GM23248 (cell line): Measurements from ENCODE around the gene INTS6L. TPM values are rescaled to one million over a fixed set of nuclear protein-coding genes. Genes with fewer than 3 reads are reported as not detected.

Experiments used
- DNase-seq: peaks from one replicate; pipeline ENCODE4 v3.0.0-alpha.2; 2015
- H2AFZ ChIP-seq: fragments of 200-600 bp; sonication (generic); 2 replicates; pipeline ENCODE4 v1.6.1; 2016; ENCODE audit warnings: antibody characterized with exemption
- H3F3A ChIP-seq: fragments of 200-600 bp; sonication (generic); 2 replicates; pipeline ENCODE4 v1.6.1; 2016; ENCODE audit warnings: mild to moderate bottlenecking, antibody characterized with exemption, mixed run types; ENCODE audit not compliant: insufficient read depth
- H3K27ac ChIP-seq: fragments of 200-600 bp; sonication (generic); 2 replicates; pipeline ENCODE4 v1.5.1; 2016; ENCODE audit warnings: mild to moderate bottlenecking
- H3K27me3 ChIP-seq: fragments of 200-600 bp; sonication (generic); replicated peaks from 2 replicates; pipeline ENCODE4 v1.6.1; 2016; ENCODE audit warnings: mild to moderate bottlenecking; ENCODE audit not compliant: insufficient read depth
- H3K36me3 ChIP-seq: fragments of 200-600 bp; sonication (generic); 2 replicates; pipeline ENCODE4 v1.6.1; 2016; ENCODE audit warnings: low read depth, mild to moderate bottlenecking
- H3K4me1 ChIP-seq: fragments of 200-600 bp; sonication (generic); 2 replicates; pipeline ENCODE4 v1.6.1; 2016; ENCODE audit warnings: mild to moderate bottlenecking; ENCODE audit not compliant: insufficient read depth
- H3K4me2 ChIP-seq: fragments of 200-600 bp; sonication (generic); one replicate; pipeline ENCODE4 v1.6.1; 2016; ENCODE audit warnings: mild to moderate bottlenecking; ENCODE audit not compliant: unreplicated experiment
- H3K4me3 ChIP-seq: fragments of 200-600 bp; sonication (generic); 2 replicates; pipeline ENCODE4 v1.5.1; 2016; ENCODE audit warnings: mild to moderate bottlenecking
- H3K79me2 ChIP-seq: fragments of 200-600 bp; sonication (generic); 2 replicates; pipeline ENCODE4 v1.6.1; 2016; ENCODE audit warnings: mild to moderate bottlenecking; ENCODE audit not compliant: insufficient read depth
- H3K9ac ChIP-seq: fragments of 200-600 bp; sonication (generic); 2 replicates; pipeline ENCODE4 v1.6.1; 2016; ENCODE audit warnings: mild to moderate bottlenecking
- H3K9me2 ChIP-seq: fragments of 200-600 bp; sonication (generic); 2 replicates; pipeline ENCODE4 v1.6.1; 2016; ENCODE audit warnings: mixed run types, mild to moderate bottlenecking, moderate library complexity; ENCODE audit not compliant: insufficient read depth
- H3K9me3 ChIP-seq: fragments of 200-600 bp; sonication (generic); one replicate; pipeline ENCODE4 v1.6.1; 2017; ENCODE audit warnings: low read depth
- H4K20me1 ChIP-seq: fragments of 200-600 bp; sonication (generic); 2 replicates; pipeline ENCODE4 v1.6.0; 2016; ENCODE audit not compliant: insufficient read depth
- EZH2 ChIP-seq: fragments of 200-600 bp; sonication (generic); IDR thresholded peaks from 2 replicates; pipeline ENCODE4 v1.6.1; 2018; ENCODE audit warnings: antibody characterized with exemption, mild to moderate bottlenecking; ENCODE audit not compliant: insufficient read depth, poor library complexity, severe bottlenecking
- EZH2phosphoT487 ChIP-seq: fragments of 200-600 bp; sonication (generic); IDR thresholded peaks from 2 replicates; pipeline ENCODE4 v1.6.1; 2018; ENCODE audit warnings: antibody characterized with exemption, moderate library complexity, mild to moderate bottlenecking, low read depth; ENCODE audit not compliant: insufficient read depth
- WGBS, 2 experiments: methylation state at CpG; one replicate each; pipeline ENCODE4 v1.1.6; 2015 to 2017; ENCODE audit warnings: low lambda C conversion rate in 2 of 2, low coverage in 1 of 2; ENCODE audit errors: missing lambda C conversion rate in 2 of 2; 5-methylcytosine and 5-hydroxymethylcytosine counted together
- in situ Hi-C: fragments of 300-500 bp; cut with MboI; formaldehyde crosslinking; loops from 2 replicates; pipeline ENCODE4 v1.15.0; 2020
- polyA plus RNA-seq: library from polyadenylated mRNA; unstranded; fragments of >200 nt; fragmentation: Nextera tagmentation; extraction: Ambion mirVana; gene quantifications from 2 replicates; pipeline ENCODE4 v1.2.1, GENCODE V29; 2016
- total RNA-seq: library from RNA; depleted of rRNA; stranded (reverse); fragments of >200 nt; shearing (Covaris generic); gene quantifications from 2 replicates; pipeline ENCODE4 v1.2.3, GENCODE V29; 2014

Gene INTS6L
- total and polyA plus RNA-seq, 2 experiments from 2014 or later: 1.2 to 1.9 TPM

DNA sequence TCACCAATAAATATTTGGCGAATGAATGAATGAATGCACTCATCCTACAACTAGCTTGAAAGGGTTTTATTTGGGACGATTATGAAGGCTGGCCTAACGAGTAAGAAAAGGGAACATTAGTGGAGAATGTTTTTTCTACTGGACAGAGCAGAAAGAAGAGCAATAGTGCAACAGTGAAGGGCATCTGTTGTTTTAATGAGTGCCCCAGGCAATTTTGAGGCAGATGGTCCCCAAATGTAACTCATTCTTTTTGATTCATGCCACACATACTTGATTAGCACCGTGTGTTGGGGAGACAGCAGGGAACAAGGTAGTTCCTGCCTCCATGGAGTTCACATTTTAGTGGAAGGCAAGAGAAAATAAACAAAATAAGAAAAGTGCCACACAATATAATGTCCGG is 22.7 kb upstream of the INTS6L start:
- Histone ChIP-seq H3K27ac (no peak overlapping the region), H3K79me2 (no peaks in the 10 kb centered on the region), H3K36me3 (no peaks in the 10 kb centered on the region), H3F3A (no peaks in the 10 kb centered on the region), H3K27me3 (no peaks in the 10 kb centered on the region), H3K9me3 (no peaks in the 10 kb centered on the region), H3K9ac (no peak overlapping the region), H4K20me1 (no peaks in the 10 kb centered on the region), H3K4me2 (no peak overlapping the region), H3K4me3 (no peak overlapping the region), H2AFZ (no peak overlapping the region), H3K9me2 (no peaks in the 10 kb centered on the region), H3K4me1 (no peaks in the 10 kb centered on the region)
- WGBS, 2 experiments: 32 to 35% methylated on average over 5 of the region's 5 CpGs
- DNase-seq: no peak
- in situ Hi-C loops: no loop called here
- TF ChIP-seq EZH2phosphoT487 (no peak), EZH2 (no peak)

DNA sequence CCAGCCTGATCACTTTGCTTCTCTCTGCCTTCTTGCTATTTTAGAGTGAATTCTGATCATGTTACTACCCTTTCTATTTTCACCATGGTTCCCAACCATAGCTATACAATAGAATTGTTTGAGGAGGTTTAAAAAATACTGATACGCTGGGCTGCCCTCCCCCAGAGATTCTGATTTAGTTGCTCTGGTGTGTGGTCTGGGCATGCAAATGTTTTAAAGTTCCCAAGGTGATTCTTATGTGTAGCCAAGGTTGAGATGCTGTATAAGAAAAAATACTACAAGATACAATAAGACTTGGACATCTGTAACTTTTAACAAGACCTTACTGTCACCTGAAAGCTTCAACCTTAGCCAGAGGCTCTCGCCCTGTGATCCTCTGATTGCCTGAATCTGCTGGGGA is 22.2 kb upstream of the INTS6L start:
- H2AFZ ChIP-seq: no peak overlapping the region
- in situ Hi-C loops: no loop called here
- DNase-seq: no peak

GRCh38 chrX:135505351-135505750 is 15.1 kb upstream of the INTS6L start:
- in situ Hi-C loops: no loop called here
- Histone ChIP-seq H3K9me3 (no peaks in the 10 kb centered on the region), H3F3A (no peaks in the 10 kb centered on the region), H3K79me2 (no peaks in the 10 kb centered on the region), H3K27ac (no peak overlapping the region), H3K9me2 (no peaks in the 10 kb centered on the region), H3K4me3 (no peak overlapping the region), H3K9ac (no peak overlapping the region), H3K27me3 (no peaks in the 10 kb centered on the region), H4K20me1 (no peaks in the 10 kb centered on the region), H3K36me3 (no peaks in the 10 kb centered on the region), H3K4me1 (no peaks in the 10 kb centered on the region), H2AFZ (no peak overlapping the region), H3K4me2 (no peak overlapping the region)
- TF ChIP-seq EZH2phosphoT487 (no peak), EZH2 (no peak)
- peak; percentile 1 for DNase-seq

More for the DNA sequence above, 22.2 kb upstream of the INTS6L start:
- H3K9me3 ChIP-seq: no peaks in the 10 kb centered on the region
- no peak overlapping the region for H3K27ac ChIP-seq
- WGBS, 2 experiments: 65 to 74% methylated on average over 2 of the region's 2 CpGs
- no peak for TF ChIP-seq EZH2
- TF ChIP-seq EZH2phosphoT487: no peak
- no peaks in the 10 kb centered on the region for H4K20me1 ChIP-seq
- no peaks in the 10 kb centered on the region for H3K4me1 ChIP-seq
- H3K79me2 ChIP-seq: no peaks in the 10 kb centered on the region
- H3F3A ChIP-seq: no peaks in the 10 kb centered on the region
- no peak overlapping the region for H3K9ac ChIP-seq
- no peaks in the 10 kb centered on the region for H3K27me3 ChIP-seq
- H3K4me2 ChIP-seq: no peak overlapping the region
- no peaks in the 10 kb centered on the region for H3K9me2 ChIP-seq
- H3K4me3 ChIP-seq: no peak overlapping the region
- H3K36me3 ChIP-seq: no peaks in the 10 kb centered on the region

DNA sequence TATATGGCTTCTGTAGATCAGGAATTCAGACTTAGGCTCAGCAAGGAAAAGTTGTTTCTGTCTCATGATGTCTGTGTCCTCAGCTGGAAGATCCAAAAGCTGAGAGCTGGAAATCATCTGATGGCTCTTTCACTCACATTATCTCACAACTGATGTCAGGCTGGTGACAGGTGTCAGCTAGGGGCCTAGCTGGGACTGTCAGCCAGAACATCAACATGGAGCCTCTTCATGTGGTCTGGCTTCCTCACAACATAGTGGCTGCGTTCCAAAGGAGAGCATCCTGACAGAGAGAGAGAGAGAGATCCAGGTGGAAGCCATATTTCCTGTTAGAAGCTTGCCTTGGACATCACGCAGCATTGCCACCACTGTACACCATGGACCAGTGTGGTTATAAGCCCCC is 10.6 kb upstream of the INTS6L start:
- Histone ChIP-seq H4K20me1 (no peaks in the 10 kb centered on the region), H3K4me1 (no peaks in the 10 kb centered on the region), H3K36me3 (no peaks in the 10 kb centered on the region), H3K4me3 (no peak overlapping the region), H3K9me3 (no peaks in the 10 kb centered on the region), H3F3A (no peaks in the 10 kb centered on the region), H3K9ac (no peak overlapping the region), H3K27ac (no peak overlapping the region), H3K9me2 (no peaks in the 10 kb centered on the region), H2AFZ (no peak overlapping the region), H3K4me2 (no peak overlapping the region), H3K79me2 (no peaks in the 10 kb centered on the region), H3K27me3 (no peaks in the 10 kb centered on the region)
- in situ Hi-C loops: no loop called here
- WGBS, 2 experiments: 0 to 83% methylated on average over 1 of the region's 2 CpGs
- no peak for TF ChIP-seq EZH2phosphoT487
- TF ChIP-seq EZH2: no peak
- DNase-seq: no peak

DNA sequence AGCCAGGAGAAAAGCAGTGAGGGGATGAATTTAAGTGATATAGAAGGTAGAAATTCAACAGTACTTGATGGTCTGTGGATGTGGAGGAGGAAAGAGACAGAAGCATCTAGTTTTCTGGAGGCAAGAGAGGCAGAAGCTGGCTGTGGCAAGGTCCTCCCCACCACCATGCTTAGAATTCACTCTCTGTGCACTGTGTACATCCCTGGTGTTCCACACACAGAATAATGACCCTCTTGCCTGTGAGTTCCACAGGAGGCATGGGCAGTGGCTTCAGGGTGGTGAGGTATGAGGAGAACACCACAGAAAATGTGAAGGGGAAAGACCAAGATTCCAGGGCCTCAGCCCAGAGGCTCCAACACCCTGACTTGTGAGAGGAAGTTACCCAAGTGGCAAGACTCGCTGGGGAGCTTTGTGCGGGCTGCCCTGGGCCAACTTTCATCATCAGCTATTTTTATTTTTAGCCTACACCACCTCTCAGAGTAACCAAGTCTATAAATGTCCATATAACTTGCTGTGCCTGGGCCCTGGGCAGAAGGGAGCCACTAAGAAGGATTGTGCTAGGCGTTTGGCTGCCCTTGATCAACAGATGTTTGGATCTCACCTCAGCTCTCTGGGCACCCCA is 7.8 kb upstream of the INTS6L start:
- Histone ChIP-seq H4K20me1 (no peaks in the 10 kb centered on the region), H3F3A (no peaks in the 10 kb centered on the region), H3K79me2 (no peaks in the 10 kb centered on the region), H2AFZ (no peak overlapping the region), H3K27me3 (no peaks in the 10 kb centered on the region), H3K36me3 (no peaks in the 10 kb centered on the region), H3K4me1 (no peaks in the 10 kb centered on the region), H3K9me3 (no peaks in the 10 kb centered on the region), H3K9me2 (no peaks in the 10 kb centered on the region), H3K27ac (no peak overlapping the region), H3K4me3 (no peak overlapping the region), H3K9ac (no peak overlapping the region), H3K4me2 (no peak overlapping the region)
- no peak for TF ChIP-seq EZH2phosphoT487
- TF ChIP-seq EZH2: no peak
- no peak for DNase-seq
- in situ Hi-C loops: no loop called here
- 51 to 70% methylated on average over 3 of the region's 3 CpGs for WGBS, 2 experiments
